ENCODE results near the gene TRAP1.

TRAP1 gene

DNA sequence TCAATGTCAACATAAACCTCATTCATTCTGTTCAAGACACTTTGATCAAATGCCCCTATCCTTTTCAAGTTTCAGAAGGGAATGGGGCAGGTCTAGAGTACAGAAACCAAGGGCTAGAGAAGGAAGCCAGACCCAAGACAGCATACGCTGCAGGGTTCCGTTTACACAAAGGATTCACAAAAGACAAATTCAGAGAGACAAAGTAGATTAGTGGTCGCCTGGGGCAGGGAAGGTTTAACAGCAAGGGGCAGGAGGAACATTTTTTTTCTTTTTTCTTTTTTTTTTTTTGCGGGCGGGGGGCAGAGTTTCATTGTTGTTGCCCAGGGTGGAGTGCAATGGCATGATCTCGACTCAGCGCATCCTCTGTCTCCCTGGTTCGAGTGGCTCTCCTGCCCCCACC lies 19.9 kb upstream of the TRAP1 start:
- H3K27ac ChIP-seq, result no peak overlapping the region
- TF ChIP-seq, protein P1, sequence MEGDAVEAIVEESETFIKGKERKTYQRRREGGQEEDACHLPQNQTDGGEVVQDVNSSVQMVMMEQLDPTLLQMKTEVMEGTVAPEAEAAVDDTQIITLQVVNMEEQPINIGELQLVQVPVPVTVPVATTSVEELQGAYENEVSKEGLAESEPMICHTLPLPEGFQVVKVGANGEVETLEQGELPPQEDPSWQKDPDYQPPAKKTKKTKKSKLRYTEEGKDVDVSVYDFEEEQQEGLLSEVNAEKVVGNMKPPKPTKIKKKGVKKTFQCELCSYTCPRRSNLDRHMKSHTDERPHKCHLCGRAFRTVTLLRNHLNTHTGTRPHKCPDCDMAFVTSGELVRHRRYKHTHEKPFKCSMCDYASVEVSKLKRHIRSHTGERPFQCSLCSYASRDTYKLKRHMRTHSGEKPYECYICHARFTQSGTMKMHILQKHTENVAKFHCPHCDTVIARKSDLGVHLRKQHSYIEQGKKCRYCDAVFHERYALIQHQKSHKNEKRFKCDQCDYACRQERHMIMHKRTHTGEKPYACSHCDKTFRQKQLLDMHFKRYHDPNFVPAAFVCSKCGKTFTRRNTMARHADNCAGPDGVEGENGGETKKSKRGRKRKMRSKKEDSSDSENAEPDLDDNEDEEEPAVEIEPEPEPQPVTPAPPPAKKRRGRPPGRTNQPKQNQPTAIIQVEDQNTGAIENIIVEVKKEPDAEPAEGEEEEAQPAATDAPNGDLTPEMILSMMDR (conservative IDR thresholded peaks at IDR 0.05), result no peak

DNA sequence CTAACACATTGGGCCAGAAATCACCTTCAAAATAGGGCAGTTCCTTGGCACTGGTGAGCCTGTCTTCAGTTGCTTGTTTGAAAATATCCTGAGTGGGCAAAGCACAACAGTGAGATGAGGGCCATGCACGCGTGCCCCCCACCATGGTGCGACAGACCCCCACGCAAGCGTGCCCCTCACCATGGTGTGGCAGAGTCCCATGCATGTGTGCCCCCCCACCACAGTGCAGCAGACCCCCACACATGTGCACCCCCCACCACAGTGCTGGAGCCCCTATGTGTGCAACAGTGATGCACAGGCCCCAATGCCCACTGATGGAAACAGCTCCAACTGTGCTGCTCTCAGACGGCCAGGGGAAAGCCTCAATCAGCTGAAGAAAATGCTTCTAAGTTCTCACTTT lies 18.8 kb upstream of the TRAP1 start:
- TF ChIP-seq, protein P1 (conservative IDR thresholded peaks at IDR 0.05), result no peak
- no peak overlapping the region for H3K27ac ChIP-seq

DNA sequence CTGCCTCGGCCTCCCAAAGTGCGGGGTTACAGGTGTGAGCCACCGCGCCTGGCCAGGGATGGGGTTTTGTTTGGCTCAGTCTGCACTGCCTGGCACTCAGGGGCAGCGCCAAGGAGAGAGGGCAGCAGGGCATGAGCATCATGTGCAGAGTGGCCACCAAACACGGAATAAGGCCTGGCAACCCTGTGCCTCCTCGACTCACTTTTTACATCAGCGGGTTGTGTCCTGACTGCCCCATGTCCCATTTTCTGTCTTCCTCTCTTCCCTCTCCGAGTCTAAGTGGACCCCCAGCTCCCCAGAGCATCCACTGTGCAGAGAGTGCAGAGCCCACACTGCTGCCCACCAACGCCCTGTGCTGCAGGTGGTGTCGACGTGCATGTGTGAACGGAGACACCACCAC lies 18.2 kb upstream of the TRAP1 start:
- TF ChIP-seq, protein P1 (conservative IDR thresholded peaks at IDR 0.05), result no peak
- no peak overlapping the region for H3K27ac ChIP-seq

DNA sequence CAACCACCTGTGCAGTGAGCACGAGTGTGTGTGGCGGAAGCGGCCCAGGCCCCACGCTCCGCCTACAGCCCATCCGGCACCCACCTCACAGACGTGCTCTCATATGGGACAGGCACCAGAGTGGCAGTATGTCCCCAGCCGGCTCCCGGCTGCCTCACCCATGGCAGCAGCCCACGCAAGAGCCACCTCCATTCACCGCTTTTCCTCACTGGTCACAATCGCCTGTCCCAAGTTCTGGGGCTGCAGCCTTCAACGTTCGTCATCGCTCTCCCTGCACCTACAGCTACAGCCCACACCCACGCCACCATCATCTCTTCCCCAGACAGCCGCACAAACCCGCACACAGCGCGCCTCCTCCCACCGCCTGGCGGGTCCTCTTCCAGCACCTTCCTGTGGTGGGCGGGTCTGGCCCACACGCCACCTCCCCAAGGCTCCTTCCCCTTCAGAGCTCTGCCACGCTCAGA lies 17.5 kb upstream of the TRAP1 start:
- H3K27ac ChIP-seq, result no peak overlapping the region
- TF ChIP-seq, protein P1 (conservative IDR thresholded peaks at IDR 0.05), result no peak

DNA sequence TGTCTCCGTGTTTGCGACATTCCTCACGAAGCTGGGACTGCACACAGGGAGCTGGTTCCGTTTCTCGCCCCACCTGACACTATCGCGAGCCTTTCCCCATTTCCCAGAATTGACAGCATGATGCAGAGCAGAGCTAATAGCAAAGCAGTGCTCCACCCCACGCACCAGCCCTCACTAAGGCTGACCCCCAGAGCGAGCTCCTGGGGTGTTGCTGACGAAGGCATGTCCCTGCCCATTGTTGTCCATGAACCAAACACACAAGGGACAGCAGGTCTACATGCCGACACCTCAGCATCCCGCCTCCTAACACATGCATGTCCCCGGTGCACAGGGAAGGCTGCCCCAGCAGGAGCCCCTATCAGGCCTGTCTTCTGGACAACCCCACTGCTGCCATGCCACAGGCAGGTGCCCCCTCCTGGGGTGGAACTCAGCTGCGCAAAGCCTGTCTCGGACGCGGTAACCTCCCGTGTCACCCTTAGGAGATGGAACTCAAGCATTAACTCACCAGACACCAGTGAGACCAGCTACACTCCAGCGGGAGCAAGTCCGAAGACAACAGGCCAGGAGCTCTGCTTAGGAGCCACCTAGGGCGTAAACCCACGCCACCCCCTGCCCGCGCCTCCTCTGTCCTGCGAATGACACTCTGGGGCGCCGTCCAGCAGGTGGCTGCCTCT lies 16.9 kb upstream of the TRAP1 start:
- no peak overlapping the region for H3K27ac ChIP-seq
- TF ChIP-seq, protein P1 (conservative IDR thresholded peaks at IDR 0.05), result no peak

DNA sequence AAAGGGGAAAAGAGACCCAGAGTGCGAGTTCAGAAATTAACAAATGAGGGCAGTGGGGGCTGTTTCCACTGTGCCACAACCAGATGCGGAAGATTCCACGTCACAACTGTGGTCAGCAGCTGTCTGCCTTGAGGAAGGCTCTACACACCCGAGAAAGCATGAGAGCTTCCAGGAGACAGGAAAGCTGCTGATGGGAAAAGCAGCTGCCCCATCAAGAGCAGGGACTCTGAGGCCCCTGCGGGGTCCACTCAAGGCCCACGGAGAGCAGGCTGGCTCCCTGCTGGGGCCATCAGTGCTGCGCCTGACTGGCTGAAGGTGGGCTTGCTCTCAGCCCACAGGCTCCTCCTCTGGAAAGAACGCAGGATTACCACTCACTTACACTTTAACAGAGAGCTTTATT lies 14.8 kb upstream of the TRAP1 start:
- TF ChIP-seq, protein P1 (conservative IDR thresholded peaks at IDR 0.05), result no peak
- no peak overlapping the region for H3K27ac ChIP-seq

DNA sequence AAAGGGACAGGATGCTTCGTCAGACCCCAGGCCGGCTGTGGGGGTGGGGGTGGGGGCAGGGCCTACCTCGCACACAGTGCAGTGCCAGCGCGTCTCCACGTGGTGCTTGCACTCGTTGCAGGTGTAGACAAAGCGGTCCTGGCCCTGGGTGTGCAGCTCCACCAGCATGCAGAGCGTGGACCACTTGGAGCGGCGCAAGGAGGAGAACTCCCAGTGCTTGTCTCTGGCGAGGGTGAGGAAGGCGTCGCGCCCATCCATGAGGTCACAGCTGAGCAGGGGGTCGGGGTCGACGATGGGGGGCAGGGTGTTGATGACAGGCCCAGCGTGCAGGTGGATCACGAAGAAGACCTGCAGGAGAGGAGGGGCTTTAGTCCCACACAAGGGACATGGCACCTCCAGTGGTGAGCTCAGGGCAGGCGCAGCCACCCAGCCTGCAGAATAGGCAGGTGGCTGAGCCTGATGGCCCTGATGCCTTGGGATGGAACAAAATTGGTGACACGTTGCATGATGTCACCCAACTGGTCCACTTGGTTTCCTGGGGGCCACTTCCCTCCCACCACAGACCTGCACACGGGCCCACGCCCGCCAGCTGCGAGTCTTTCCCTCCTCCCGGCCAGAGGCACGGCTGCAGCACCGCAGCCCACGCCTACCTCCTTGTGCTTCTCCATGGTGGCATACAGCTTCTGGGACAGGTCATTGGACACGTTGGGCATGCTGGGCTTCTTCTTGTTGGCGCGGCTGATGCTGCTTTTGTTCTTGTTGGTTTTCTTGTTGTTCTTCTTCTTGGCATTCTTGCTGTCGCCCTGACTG lies 14.0 kb upstream of the TRAP1 start:
- H3K27ac ChIP-seq, result no peak overlapping the region
- TF ChIP-seq, protein P1 (conservative IDR thresholded peaks at IDR 0.05), result no peak

Measured in VCaP (cell line).